SK-N-SH treated with all-trans-retinoic acid at 6 μM for 48 hours (cell line): ENCODE results near the gene CCDC32.

Experiments used
- BACH2 ChIP-seq: fragments of 250-450 bp; sonication (Bioruptor Pico); IDR thresholded peaks from 2 replicates; pipeline ENCODE4 v1.9.0; 2021; ENCODE audit warnings: mild to moderate bottlenecking, borderline replicate concordance
- ESRRG ChIP-seq: fragments of 250-450 bp; sonication (Bioruptor Pico); IDR thresholded peaks from 2 replicates; pipeline ENCODE4 v1.6.1; 2021; ENCODE audit warnings: mild to moderate bottlenecking
- GLIS3 ChIP-seq: fragments of 250-450 bp; sonication (Bioruptor Pico); IDR thresholded peaks from 2 replicates; pipeline ENCODE4 v1.5.0; 2020; ENCODE audit warnings: mild to moderate bottlenecking, moderate library complexity
- OSR1 ChIP-seq: fragments of 250-450 bp; sonication (Bioruptor Pico); IDR thresholded peaks from 2 replicates; pipeline ENCODE4 v1.8.0; 2022; ENCODE audit warnings: moderate library complexity, mild to moderate bottlenecking, inconsistent platforms
- PATZ1 ChIP-seq: fragments of 250-450 bp; sonication (Bioruptor Pico); IDR thresholded peaks from 2 replicates; pipeline ENCODE4 v1.8.0; 2020; ENCODE audit warnings: mild to moderate bottlenecking, moderate library complexity, borderline replicate concordance
- POU6F1 ChIP-seq: fragments of 250-450 bp; sonication (Bioruptor Pico); IDR thresholded peaks from 2 replicates; pipeline ENCODE4 v1.8.0; 2021; ENCODE audit warnings: low read depth, mild to moderate bottlenecking, moderate library complexity, borderline replicate concordance
- RARB ChIP-seq: fragments of 250-450 bp; sonication (Bioruptor Pico); IDR thresholded peaks from 2 replicates; pipeline ENCODE4 v1.8.0; 2021; ENCODE audit warnings: mild to moderate bottlenecking, moderate library complexity
- ZFP3 ChIP-seq: fragments of 250-450 bp; sonication (Bioruptor Pico); IDR thresholded peaks from 2 replicates; pipeline ENCODE4 v1.5.0; 2020; ENCODE audit warnings: mild to moderate bottlenecking, moderate library complexity
- ZFP30 ChIP-seq: fragments of 450-650 bp; formaldehyde crosslinking; IDR thresholded peaks from 2 replicates; pipeline ENCODE4 v1.5.0; 2022; ENCODE audit warnings: mild to moderate bottlenecking, moderate library complexity
- ZNF8 ChIP-seq: fragments of 450-650 bp; formaldehyde crosslinking; IDR thresholded peaks from 2 replicates; pipeline ENCODE4 v1.5.0; 2020; ENCODE audit warnings: mild to moderate bottlenecking, moderate library complexity
- TF ChIP-seq, protein P1 (sequence below): fragments of 250-450 bp; sonication (Bioruptor Pico); IDR thresholded peaks from 2 replicates; pipeline ENCODE4 v1.5.1; 2020; ENCODE audit warnings: low read depth, mild to moderate bottlenecking, moderate library complexity
- TF ChIP-seq, protein P2 (sequence below): fragments of 250-450 bp; sonication (Bioruptor Pico); IDR thresholded peaks from 2 replicates; pipeline ENCODE4 v1.5.0; 2020; ENCODE audit warnings: mild to moderate bottlenecking, moderate library complexity

DNA sequence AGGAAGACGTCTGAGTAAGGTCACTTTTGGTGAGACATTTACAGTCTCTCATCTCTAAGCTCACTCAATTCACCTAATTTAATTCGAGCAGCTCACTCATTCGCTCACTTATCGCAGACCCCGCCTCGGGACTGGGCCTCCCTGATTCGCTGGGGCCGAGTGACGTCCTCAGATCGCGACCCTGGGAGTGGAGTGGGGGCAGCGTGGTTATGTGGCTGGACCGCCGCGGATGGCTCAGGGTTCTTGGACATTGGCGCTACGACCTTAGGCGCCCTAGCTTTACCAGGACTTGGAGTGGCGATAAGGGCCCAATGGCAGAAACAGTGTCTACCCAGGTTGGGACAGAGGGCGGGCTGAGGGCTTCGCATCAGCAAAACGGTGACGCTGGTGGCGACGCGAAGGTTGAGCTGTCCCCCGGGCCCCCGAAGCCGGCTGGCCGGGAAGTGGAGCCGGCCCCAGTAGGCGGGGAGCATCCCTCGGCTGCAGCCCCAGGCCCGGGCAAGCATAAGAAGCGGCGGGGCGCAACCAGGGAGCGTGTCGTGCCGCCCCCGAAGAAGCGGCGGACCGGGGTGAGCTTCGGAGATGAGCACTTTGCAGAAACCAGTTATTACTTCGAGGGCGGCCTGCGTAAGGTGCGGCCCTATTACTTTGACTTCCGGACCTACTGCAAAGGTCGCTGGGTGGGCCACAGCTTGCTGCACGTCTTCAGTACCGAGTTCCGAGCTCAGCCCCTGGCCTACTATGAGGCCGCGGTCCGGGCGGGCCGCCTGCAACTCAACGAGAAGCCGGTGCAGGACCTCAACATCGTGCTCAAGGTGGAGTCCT is 4.5 kb upstream of the CCDC32 start, which contains the start of gene RPUSD2:
- TF ChIP-seq ZNF8 (CRISPR knock-in tag) (no peak), ZFP30 (CRISPR knock-in tag) (no peak), BACH2 (CRISPR knock-in tag) (no peak), RARB (CRISPR knock-in tag) (no peak), PATZ1 (CRISPR knock-in tag) (no peak), ZFP3 (CRISPR knock-in tag) (no peak), OSR1 (CRISPR knock-in tag) (no peak), POU6F1 (CRISPR knock-in tag) (no peak), ESRRG (CRISPR knock-in tag) (no peak), GLIS3 (CRISPR knock-in tag) (no peak)
- TF ChIP-seq, protein P1, sequence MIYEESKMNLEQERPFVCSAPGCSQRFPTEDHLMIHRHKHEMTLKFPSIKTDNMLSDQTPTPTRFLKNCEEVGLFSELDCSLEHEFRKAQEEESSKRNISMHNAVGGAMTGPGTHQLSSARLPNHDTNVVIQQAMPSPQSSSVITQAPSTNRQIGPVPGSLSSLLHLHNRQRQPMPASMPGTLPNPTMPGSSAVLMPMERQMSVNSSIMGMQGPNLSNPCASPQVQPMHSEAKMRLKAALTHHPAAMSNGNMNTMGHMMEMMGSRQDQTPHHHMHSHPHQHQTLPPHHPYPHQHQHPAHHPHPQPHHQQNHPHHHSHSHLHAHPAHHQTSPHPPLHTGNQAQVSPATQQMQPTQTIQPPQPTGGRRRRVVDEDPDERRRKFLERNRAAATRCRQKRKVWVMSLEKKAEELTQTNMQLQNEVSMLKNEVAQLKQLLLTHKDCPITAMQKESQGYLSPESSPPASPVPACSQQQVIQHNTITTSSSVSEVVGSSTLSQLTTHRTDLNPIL = no peak
- TF ChIP-seq, protein P2, sequence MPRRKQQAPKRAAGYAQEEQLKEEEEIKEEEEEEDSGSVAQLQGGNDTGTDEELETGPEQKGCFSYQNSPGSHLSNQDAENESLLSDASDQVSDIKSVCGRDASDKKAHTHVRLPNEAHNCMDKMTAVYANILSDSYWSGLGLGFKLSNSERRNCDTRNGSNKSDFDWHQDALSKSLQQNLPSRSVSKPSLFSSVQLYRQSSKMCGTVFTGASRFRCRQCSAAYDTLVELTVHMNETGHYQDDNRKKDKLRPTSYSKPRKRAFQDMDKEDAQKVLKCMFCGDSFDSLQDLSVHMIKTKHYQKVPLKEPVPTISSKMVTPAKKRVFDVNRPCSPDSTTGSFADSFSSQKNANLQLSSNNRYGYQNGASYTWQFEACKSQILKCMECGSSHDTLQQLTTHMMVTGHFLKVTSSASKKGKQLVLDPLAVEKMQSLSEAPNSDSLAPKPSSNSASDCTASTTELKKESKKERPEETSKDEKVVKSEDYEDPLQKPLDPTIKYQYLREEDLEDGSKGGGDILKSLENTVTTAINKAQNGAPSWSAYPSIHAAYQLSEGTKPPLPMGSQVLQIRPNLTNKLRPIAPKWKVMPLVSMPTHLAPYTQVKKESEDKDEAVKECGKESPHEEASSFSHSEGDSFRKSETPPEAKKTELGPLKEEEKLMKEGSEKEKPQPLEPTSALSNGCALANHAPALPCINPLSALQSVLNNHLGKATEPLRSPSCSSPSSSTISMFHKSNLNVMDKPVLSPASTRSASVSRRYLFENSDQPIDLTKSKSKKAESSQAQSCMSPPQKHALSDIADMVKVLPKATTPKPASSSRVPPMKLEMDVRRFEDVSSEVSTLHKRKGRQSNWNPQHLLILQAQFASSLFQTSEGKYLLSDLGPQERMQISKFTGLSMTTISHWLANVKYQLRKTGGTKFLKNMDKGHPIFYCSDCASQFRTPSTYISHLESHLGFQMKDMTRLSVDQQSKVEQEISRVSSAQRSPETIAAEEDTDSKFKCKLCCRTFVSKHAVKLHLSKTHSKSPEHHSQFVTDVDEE (CRISPR knock-in tag) = no peak
